Keratinocyte (primary cell): Measurements from ENCODE around the gene PADI1. TPM values are rescaled to one million over a fixed set of nuclear protein-coding genes. Genes with fewer than 3 reads are reported as not detected.

Experiments used
- DNase-seq: peaks from one replicate; pipeline ENCODE4 v3.0.0-alpha.2; 2011; ENCODE audit warnings: low read depth, missing footprints, low spot score
- FAIRE-seq: peaks from 2 replicates; lab custom pipeline; 2011; peaks lifted over from hg19 to GRCh38; lab: Jason Lieb, UNC
- H2AFZ ChIP-seq: 2 replicates; pipeline ENCODE4 v1.6.0; 2012; ENCODE audit warnings: low read length, control low read depth, inconsistent platforms; ENCODE audit not compliant: control insufficient read depth
- H3K27ac ChIP-seq: 2 replicates; pipeline ENCODE4 v1.5.1; 2011; ENCODE audit warnings: low read length; ENCODE audit not compliant: control insufficient read depth, insufficient read depth
- H3K27me3 ChIP-seq: 3 replicates; pipeline ENCODE4 v1.6.0; 2011; ENCODE audit warnings: low read length; ENCODE audit not compliant: control insufficient read depth, insufficient read depth; ENCODE audit errors: extremely low read depth
- H3K36me3 ChIP-seq, 2 experiments: 2 replicates in 1 of 2; 3 replicates in 1 of 2; pipeline ENCODE4 v1.5.1; 2011; ENCODE audit warnings: low read length in 2 of 2, mild to moderate bottlenecking in 1 of 2; ENCODE audit not compliant: control insufficient read depth in 2 of 2, insufficient read depth in 2 of 2; ENCODE audit errors: extremely low read depth in 1 of 2
- H3K4me1 ChIP-seq: 3 replicates; pipeline ENCODE4 v1.5.1; 2011; ENCODE audit warnings: low read length; ENCODE audit not compliant: control insufficient read depth, insufficient read depth; ENCODE audit errors: extremely low read depth
- H3K4me2 ChIP-seq: 3 replicates; pipeline ENCODE4 v1.6.0; 2011; ENCODE audit warnings: low read depth, low read length; ENCODE audit not compliant: control insufficient read depth, insufficient read depth; ENCODE audit errors: extremely low read depth
- H3K4me3 ChIP-seq, 3 experiments: fragments of 200-600 bp in 1 of 3; sonication (generic) in 1 of 3; 2 replicates in 2 of 3; 3 replicates in 1 of 3; pipeline ENCODE4 v1.5.1; 2011 to 2016; ENCODE audit warnings: low read length in 3 of 3, mild to moderate bottlenecking in 3 of 3, control low read depth in 2 of 3, inconsistent platforms in 1 of 3, low read depth in 1 of 3, mixed read lengths in 1 of 3, mixed run types in 1 of 3, moderate library complexity in 1 of 3; ENCODE audit not compliant: control insufficient read depth in 2 of 3, insufficient read depth in 2 of 3; ENCODE audit errors: extremely low read depth in 1 of 3
- H3K79me2 ChIP-seq: 2 replicates; pipeline ENCODE4 v1.6.0; 2012; ENCODE audit warnings: low read length; ENCODE audit not compliant: control insufficient read depth, insufficient read depth
- H3K9ac ChIP-seq: 3 replicates; pipeline ENCODE4 v1.6.0; 2011; ENCODE audit warnings: low read length; ENCODE audit not compliant: control insufficient read depth, insufficient read depth; ENCODE audit errors: extremely low read depth
- H3K9me1 ChIP-seq: 3 replicates; pipeline ENCODE4 v1.6.0; 2011; ENCODE audit warnings: low read length; ENCODE audit not compliant: control insufficient read depth, insufficient read depth; ENCODE audit errors: extremely low read depth
- H3K9me3 ChIP-seq: 2 replicates; pipeline ENCODE4 v1.5.1; 2012; ENCODE audit warnings: low read depth, low read length; ENCODE audit not compliant: control insufficient read depth
- H4K20me1 ChIP-seq: 3 replicates; pipeline ENCODE4 v1.6.0; 2011; ENCODE audit warnings: low read length; ENCODE audit not compliant: control insufficient read depth, insufficient read depth; ENCODE audit errors: extremely low read depth
- EZH2 ChIP-seq: IDR thresholded peaks from one replicate; pipeline ENCODE4 v1.6.1; 2012; ENCODE audit warnings: inconsistent platforms, mild to moderate bottlenecking, low read length, moderate library complexity
- dilution Hi-C: fragments of 300-500 bp; cut with MboI; formaldehyde crosslinking; loops from one replicate; pipeline ENCODE4 v1.7.0; 2020; ENCODE audit warnings: low sequenced_read_pairs; ENCODE audit not compliant: extremely low pct_ligation_motif_present
- polyA plus RNA-seq, 5 experiments: library from polyadenylated mRNA; depleted of rRNA in 3 of 5; stranded (reverse) in 3 of 5; stranded (forward) in 1 of 5; unstranded in 1 of 5; fragments of >200 nt; gene quantifications; 1 replicate in 1 of 5; 2 replicates in 3 of 5; 3 replicates in 1 of 5; pipeline versions ENCODE4 v1.2.1 to v1.2.3, GENCODE V29; 2011 to 2012; ENCODE audit warnings: missing spikeins in 2 of 5, low read depth in 1 of 5, low replicate concordance in 1 of 5
- TF ChIP-seq, protein P1 (sequence below), 3 experiments: IDR thresholded peaks in 1 of 3; conservative IDR thresholded peaks in 1 of 3; optimal IDR thresholded peaks in 1 of 3; 2 replicates in 2 of 3; 3 replicates in 1 of 3; pipeline versions ENCODE3 to v1.5.1; 2011; ENCODE audit warnings: low read length in 3 of 3, mild to moderate bottlenecking in 3 of 3, moderate library complexity in 2 of 3, control low read depth in 1 of 3, inconsistent platforms in 1 of 3; ENCODE audit not compliant: insufficient read depth in 2 of 3; ENCODE audit errors: extremely low read depth in 1 of 3

PADI1 gene
- polyA plus RNA-seq, 1 donor (not counting 4 experiments of a cell fraction or from before 2014, with no cell fraction given): 0.96 TPM

DNA sequence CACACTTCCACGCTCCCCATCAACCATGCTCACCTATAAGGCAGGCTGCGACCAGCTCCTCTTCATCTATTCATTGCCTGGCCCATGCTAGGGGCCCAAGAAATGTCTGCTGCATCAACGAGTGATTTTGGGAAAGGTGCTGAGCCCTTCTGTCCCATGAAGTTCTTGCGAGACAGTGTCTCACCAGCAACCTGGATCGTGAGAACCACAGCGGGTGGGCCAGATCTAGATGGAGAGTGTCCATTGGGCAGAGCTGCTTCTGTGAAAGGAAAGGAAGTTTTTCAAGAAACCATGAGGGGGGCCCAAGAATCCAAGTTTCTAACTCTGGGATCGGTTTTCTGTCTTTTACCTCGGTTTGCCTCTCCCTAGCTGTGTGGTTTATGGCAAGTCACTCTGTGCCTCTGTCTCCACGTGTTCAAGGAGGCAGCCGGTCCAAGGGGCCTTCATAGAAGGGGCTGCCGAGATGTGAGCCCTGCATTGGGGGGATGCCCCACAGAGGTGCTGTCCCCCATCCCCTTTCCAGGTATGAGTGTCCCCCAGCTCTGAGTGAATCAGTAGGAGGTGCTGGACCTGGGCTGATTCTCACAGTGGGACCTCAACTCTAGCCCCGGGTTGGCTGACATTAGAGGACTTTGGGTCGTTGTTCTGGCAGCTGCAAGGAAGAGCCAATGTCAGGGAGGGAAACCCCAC is 8.3 kb upstream of the PADI1 start:
- DNase-seq: no peak
- Histone ChIP-seq H3K4me3 (no peak overlapping the region), H3K36me3 (no peaks in the 10 kb centered on the region), H3K9me3 (no peaks in the 10 kb centered on the region), H3K9me1 (peaks cover 2% of the 10 kb centered on the region), H3K27ac (no peak overlapping the region), H4K20me1 (no peaks in the 10 kb centered on the region), H3K27me3 (no peaks in the 10 kb centered on the region), H3K9ac (no peak overlapping the region), H3K79me2 (no peaks in the 10 kb centered on the region), H3K4me2 (no peak overlapping the region), H2AFZ (no peak overlapping the region), H3K4me1 (peaks cover 39% of the 10 kb centered on the region)
- dilution Hi-C loops: no loop called here
- FAIRE-seq: no peak
- TF ChIP-seq, protein P1, sequence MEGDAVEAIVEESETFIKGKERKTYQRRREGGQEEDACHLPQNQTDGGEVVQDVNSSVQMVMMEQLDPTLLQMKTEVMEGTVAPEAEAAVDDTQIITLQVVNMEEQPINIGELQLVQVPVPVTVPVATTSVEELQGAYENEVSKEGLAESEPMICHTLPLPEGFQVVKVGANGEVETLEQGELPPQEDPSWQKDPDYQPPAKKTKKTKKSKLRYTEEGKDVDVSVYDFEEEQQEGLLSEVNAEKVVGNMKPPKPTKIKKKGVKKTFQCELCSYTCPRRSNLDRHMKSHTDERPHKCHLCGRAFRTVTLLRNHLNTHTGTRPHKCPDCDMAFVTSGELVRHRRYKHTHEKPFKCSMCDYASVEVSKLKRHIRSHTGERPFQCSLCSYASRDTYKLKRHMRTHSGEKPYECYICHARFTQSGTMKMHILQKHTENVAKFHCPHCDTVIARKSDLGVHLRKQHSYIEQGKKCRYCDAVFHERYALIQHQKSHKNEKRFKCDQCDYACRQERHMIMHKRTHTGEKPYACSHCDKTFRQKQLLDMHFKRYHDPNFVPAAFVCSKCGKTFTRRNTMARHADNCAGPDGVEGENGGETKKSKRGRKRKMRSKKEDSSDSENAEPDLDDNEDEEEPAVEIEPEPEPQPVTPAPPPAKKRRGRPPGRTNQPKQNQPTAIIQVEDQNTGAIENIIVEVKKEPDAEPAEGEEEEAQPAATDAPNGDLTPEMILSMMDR (optimal IDR thresholded peaks at IDR 0.05 in 1 of 3, IDR thresholded peaks at IDR 0.05 in 1 of 3, conservative IDR thresholded peaks at IDR 0.05 in 1 of 3; ENCODE audit: extremely low read depth in 1 of 3, insufficient read depth in 2 of 3, low read length in 3 of 3): no peak
- TF ChIP-seq EZH2: no peak

DNA sequence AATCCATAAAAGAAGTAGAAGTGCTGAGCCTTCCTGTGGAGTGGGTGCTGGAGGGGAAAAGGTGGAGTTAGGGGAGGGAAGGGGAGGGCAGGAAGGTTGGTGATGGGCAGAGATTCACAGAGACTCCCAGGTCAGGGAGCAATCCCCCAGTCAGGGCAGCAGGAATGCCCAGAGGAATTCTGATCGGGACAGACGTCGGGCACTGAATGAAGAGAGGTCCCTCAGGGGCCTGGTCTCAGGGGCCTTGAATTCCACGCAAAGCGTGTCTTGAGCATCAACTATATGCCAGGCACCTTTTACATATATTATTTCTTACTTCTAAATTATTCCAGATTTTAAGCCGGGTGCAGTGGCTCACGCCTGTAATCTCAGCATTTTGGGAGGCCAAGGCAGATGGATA is 7.2 kb upstream of the PADI1 start:
- Histone ChIP-seq H3K9me1 (peaks cover 2% of the 10 kb centered on the region), H3K27me3 (no peaks in the 10 kb centered on the region), H2AFZ (no peak overlapping the region), H3K27ac (no peak overlapping the region), H4K20me1 (no peaks in the 10 kb centered on the region), H3K4me1 (peaks cover 29% of the 10 kb centered on the region), H3K9ac (no peak overlapping the region), H3K79me2 (no peaks in the 10 kb centered on the region), H3K9me3 (no peaks in the 10 kb centered on the region), H3K36me3 (no peaks in the 10 kb centered on the region), H3K4me3 (no peak overlapping the region), H3K4me2 (no peak overlapping the region)
- no peak for DNase-seq
- TF ChIP-seq, protein P1 (optimal IDR thresholded peaks at IDR 0.05 in 1 of 3, IDR thresholded peaks at IDR 0.05 in 1 of 3, conservative IDR thresholded peaks at IDR 0.05 in 1 of 3; ENCODE audit: extremely low read depth in 1 of 3, insufficient read depth in 2 of 3, low read length in 3 of 3): no peak
- TF ChIP-seq EZH2: no peak
- dilution Hi-C loops: no loop called here
- FAIRE-seq: no peak
